Gastroesophageal sphincter (tissue), 3 donors: ENCODE results near the gene STARD13.

Experiments
- EP300 ChIP-seq: sonication (generic); formaldehyde crosslinking; IDR thresholded peaks from one replicate; pipeline ENCODE4 v1.6.1; 2017; ENCODE audit warnings: antibody characterized with exemption, mild to moderate bottlenecking
- POLR2A ChIP-seq, 2 donors: fragments of 450-650 bp; IDR thresholded peaks; one replicate each; pipeline ENCODE4 v1.6.1; 2017; ENCODE audit warnings: antibody characterized with exemption in 2 of 2, mild to moderate bottlenecking in 2 of 2, moderate library complexity in 1 of 2
- POLR2AphosphoS5 ChIP-seq: sonication (generic); formaldehyde crosslinking; IDR thresholded peaks from one replicate; pipeline ENCODE4 v1.6.1; 2017; ENCODE audit warnings: antibody characterized with exemption
- TF ChIP-seq, protein P1 (sequence below), 4 experiments: fragments of 200-600 bp in 2 of 4; fragments of 450-650 bp in 2 of 4; sonication (generic) in 1 of 4; IDR thresholded peaks; one replicate each; pipeline ENCODE4 v1.5.1; 2017 to 2019; ENCODE audit warnings: antibody characterized with exemption in 4 of 4, mild to moderate bottlenecking in 2 of 4, moderate library complexity in 2 of 4

DNA sequence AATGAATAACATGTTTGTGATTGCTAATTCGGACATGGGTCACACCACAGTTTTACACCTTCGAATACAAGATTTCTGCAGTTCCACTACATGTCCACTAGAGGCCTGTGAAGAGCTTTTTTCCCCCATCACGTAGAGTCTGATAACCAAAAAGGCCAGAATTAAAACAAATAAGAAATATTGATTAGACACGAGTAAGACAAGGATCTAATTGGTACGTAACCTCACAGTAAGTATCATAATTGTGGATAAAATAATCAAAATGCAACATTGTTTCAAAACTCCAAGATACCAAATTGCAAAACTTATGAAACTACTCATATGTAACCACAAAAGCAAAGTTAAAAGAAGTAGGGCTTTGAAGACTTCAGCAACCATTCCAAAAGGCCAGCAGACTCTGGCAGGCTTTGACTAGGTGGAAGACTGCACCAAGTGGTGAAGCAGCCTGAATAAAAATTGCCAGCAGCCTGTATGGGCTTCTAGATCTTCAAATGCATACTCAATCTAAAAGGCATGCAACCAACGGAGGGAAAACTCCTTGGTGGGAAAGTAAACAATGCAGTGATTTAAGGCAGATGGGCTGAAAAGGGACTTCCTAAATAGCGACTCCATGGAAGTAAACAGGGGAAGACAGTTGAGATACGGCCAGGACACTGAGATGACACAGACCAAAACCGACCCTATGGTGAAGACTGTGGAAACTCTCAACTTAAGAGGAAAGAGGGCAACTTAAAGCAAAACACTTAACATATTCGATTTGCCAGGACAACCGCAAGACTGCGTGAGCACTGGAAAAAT is 56.7 kb downstream of the STARD13 start:
- TF ChIP-seq, protein P1, sequence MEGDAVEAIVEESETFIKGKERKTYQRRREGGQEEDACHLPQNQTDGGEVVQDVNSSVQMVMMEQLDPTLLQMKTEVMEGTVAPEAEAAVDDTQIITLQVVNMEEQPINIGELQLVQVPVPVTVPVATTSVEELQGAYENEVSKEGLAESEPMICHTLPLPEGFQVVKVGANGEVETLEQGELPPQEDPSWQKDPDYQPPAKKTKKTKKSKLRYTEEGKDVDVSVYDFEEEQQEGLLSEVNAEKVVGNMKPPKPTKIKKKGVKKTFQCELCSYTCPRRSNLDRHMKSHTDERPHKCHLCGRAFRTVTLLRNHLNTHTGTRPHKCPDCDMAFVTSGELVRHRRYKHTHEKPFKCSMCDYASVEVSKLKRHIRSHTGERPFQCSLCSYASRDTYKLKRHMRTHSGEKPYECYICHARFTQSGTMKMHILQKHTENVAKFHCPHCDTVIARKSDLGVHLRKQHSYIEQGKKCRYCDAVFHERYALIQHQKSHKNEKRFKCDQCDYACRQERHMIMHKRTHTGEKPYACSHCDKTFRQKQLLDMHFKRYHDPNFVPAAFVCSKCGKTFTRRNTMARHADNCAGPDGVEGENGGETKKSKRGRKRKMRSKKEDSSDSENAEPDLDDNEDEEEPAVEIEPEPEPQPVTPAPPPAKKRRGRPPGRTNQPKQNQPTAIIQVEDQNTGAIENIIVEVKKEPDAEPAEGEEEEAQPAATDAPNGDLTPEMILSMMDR (IDR thresholded peaks at IDR 0.05), result peak; percentile 81 to 94 (median 84)
- TF ChIP-seq EP300 (no peak), POLR2AphosphoS5 (no peak), POLR2A (IDR thresholded peaks at IDR 0.05) (no peak)
